GM12874 (cell line): ENCODE data around the gene SYMPK.

ENCODE experiments used
- TF ChIP-seq, protein P1 (sequence below): IDR thresholded peaks from 2 replicates; pipeline ENCODE4 v1.5.1; 2011; ENCODE audit warnings: low read depth, mild to moderate bottlenecking, control low read depth, low read length, moderate library complexity; ENCODE audit not compliant: insufficient read depth

Gene SYMPK

DNA sequence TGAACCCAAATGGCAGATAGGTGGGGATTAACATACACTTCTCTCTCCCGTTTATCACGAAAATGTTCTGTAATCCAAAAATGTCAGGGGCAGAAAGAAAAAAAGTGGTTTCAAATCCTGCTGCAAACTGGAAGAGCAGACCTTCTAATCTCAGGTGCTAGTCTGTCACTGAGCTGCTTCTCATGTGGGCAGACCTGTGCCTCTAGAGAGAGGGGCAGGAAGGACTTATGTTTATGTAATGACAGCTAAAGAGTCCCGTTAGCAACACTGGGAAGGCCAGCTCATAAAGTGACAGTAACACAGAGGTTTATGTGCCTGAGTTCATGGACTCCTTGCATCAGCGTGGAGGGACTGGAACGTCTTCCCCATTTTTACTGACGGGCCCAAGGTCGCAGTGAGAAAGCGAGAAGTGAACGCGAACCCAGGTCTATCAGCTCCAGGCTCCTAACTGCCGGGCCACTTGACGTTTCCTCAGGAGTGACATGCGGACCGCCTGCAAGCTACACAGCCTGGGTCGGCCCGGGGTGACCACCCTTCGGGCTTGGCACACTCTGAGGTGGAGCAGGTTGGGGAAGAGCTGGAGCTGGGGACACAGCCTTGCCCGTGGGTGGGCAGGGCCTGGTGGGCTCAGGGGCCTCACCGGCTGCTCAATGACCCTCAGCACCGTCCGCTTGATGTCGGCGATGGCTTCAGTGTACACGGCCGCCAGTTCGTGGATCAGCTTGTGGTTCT lies 38.2 kb downstream of the SYMPK start:
- TF ChIP-seq, protein P1, sequence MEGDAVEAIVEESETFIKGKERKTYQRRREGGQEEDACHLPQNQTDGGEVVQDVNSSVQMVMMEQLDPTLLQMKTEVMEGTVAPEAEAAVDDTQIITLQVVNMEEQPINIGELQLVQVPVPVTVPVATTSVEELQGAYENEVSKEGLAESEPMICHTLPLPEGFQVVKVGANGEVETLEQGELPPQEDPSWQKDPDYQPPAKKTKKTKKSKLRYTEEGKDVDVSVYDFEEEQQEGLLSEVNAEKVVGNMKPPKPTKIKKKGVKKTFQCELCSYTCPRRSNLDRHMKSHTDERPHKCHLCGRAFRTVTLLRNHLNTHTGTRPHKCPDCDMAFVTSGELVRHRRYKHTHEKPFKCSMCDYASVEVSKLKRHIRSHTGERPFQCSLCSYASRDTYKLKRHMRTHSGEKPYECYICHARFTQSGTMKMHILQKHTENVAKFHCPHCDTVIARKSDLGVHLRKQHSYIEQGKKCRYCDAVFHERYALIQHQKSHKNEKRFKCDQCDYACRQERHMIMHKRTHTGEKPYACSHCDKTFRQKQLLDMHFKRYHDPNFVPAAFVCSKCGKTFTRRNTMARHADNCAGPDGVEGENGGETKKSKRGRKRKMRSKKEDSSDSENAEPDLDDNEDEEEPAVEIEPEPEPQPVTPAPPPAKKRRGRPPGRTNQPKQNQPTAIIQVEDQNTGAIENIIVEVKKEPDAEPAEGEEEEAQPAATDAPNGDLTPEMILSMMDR: no peak

DNA sequence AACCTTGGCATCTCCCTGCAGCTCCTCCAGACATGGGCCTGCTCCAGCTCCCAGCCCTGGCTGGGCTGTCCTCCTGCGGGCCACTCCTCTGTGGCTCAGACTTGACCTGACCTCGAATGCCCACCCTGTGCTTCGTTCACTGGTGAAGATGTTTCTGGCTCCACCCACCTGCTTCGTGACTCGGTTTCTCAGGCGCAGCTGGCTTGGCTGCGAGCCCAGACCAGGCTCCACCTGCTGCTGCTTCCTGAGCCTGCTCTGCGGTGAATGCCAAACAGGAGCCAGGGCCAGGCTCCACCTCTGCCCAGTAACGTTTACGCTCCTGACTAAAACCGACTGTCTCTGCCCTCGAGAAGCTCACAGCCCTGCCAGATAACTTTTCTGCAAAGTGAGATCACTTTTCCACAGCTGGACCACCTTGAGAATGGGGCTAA lies 38.9 kb downstream of the SYMPK start:
- TF ChIP-seq, protein P1: no peak

DNA sequence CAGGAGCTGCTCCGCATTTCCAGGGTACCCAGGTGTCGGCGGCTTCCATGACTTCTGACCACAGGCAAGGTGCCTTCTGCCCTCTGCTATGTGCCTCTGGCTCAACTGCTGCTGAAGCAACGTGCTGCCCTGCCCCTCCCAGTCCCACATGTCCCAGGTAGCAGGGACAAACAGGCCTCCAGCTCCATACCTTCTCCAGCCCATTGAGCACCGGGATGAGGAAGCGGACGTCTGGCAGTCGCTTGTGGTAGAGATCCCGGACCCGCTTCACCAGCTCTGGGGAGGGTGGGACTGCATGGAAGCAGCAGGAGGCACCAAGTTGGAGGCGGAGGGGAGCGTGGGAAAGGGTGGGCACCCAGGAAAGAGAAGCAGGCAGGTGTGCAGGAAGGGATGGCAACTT lies 39.8 kb downstream of the SYMPK start:
- TF ChIP-seq, protein P1: no peak

DNA sequence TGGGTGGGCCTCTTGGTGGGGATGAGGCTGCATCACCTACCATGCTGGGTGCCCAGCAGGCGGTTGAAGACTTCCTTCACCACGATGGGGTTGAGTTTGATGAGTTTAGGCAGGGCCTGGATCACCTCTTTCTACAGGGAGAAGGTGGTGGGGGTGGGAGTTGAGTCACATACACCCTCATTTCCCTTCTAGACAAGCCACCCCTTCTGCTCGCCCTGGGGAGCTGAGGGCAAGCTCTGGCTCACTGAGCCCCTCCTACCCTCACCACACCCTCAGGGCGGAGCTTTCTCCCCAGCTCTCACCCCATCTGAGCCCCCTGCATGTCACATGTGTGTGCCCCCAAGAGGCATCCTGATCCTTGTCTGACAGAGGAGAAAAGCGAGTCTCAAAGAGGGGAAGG lies 40.2 kb downstream of the SYMPK start:
- TF ChIP-seq, protein P1: no peak

DNA sequence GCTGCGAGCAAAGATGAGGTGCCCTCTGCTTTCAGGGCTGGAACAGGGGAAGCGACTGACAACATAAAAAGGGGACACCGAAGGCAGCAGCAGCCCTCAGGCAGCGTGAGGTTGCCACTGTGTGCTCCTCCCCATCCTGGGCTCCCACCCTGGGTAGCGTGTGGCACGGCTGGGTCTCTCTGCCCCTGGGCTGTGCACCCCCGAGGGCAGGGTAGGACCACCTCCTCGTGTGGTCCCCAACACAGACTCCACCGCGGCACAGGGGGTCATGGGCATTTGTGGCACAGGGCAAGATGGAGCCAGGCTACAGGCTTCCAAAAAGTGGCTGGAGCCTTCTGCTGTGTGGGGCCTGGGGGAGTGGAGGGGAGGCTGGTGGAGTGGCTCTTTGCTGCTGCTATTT lies 41.4 kb downstream of the SYMPK start:
- TF ChIP-seq, protein P1: no peak

DNA sequence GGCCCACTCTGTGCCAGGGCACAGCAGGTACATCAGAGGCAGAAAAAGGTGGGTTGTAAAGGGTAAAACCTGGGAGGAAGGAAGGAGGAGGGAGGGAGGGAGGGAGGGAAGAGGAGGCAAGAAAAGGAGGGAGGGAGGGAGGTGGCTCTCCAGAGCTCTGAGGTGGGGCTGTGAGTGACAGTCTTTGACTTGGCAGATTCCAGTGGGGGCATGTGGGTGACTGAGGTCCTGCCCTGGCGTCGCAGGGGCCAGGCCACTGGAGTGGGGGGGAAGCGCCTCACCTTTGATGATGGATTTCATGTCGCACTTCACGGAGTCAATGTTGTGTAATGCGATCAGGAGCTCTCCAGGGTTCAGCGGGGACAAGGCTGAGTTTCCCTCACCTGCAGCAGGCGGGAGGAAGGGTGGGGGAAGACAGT lies 41.8 kb downstream of the SYMPK start:
- TF ChIP-seq, protein P1: no peak

DNA sequence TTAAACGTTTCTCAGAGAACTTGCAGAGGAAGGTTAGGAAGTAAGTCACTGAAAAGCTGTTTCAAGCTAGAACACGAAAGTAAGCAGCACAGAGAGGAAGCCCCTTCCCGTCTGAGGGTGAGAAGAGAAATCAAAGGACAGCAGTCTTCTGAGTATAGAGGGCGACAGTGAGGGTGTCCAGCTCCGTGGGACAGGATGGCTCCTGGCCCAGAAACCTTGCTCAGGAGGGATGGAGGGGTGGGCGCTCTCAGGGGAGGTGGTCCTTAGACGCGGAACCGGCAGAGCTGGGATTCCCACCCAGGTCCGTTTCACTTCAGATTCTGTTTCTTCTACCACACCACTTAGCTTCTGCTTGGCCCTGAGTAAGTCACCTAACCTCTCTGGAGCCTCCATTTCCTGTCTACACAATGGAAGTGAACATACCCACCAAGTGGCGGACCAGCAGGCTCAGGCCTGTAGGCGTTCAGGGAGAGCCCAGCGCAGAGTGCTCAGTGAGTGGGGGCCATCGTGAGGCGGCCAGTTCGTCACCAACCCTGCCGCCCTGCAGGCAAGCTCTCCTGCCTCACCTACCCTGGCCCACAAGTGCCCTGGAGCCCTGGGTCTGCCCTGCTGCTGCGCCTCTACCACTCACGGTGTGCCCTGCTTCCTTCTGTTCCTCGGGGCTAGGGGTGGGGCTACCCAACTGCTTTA lies 42.4 kb downstream of the SYMPK start:
- TF ChIP-seq, protein P1: no peak
